PC-3 (cell line): ENCODE data around the gene MEF2B. TPM values are rescaled to one million over a fixed set of nuclear protein-coding genes. Genes with fewer than 3 reads are reported as not detected.

Experiments used
- ATAC-seq: fragments of 200-7000 bp; cut with Tn5 transposase; 2 replicates; pipeline ENCODE4 v1.9.1; 2020; ENCODE audit warnings: mild to moderate bottlenecking, moderate library complexity
- BruUV-seq: library from RNA; stranded (reverse); fragments of 400-500 nt; replicated peaks from 2 replicates; lab custom pipeline; 2021; lab: Mats Ljungman, UMichigan
- CTCF ChIA-PET: fragments of 300-600 bp; sonication (Branson Sonifier 250); formaldehyde crosslinking; loops from one replicate; lab custom pipeline; 2022; ENCODE audit warnings: antibody characterized with exemption; lab: Charles Lee
- POLR2A ChIA-PET: fragments of 300-600 bp; sonication (Branson Sonifier 250); formaldehyde crosslinking; loops from one replicate; lab custom pipeline; 2022; ENCODE audit warnings: antibody characterized with exemption; ENCODE audit not compliant: unreplicated experiment; lab: Charles Lee
- DNase-seq: peaks from one replicate; pipeline ENCODE4 v3.0.0-alpha.2; 2015
- H2AFZ ChIP-seq: fragments of 300-600 bp; sonication (generic); 2 replicates; pipeline ENCODE4 v1.6.0; 2016; ENCODE audit warnings: antibody characterized with exemption, low read length
- H3F3A ChIP-seq: fragments of 300-600 bp; sonication (generic); one replicate; pipeline ENCODE4 v1.6.0; 2017; ENCODE audit warnings: antibody characterized with exemption, low read length, control low read depth, mild to moderate bottlenecking; ENCODE audit not compliant: unreplicated experiment
- H3K27ac ChIP-seq: fragments of 300-600 bp; sonication (generic); 2 replicates; pipeline ENCODE4 v1.5.1; 2016; ENCODE audit warnings: mild to moderate bottlenecking, low read length
- H3K27me3 ChIP-seq: fragments of 300-600 bp; sonication (generic); 2 replicates; pipeline ENCODE4 v1.6.1; 2016; ENCODE audit warnings: low read length, mixed read lengths
- H3K36me3 ChIP-seq: fragments of 300-600 bp; sonication (generic); 2 replicates; pipeline ENCODE4 v1.6.1; 2016; ENCODE audit warnings: low read depth, mixed run types, low read length, mixed read lengths
- H3K4me1 ChIP-seq: fragments of 300-600 bp; sonication (generic); 2 replicates; pipeline ENCODE4 v1.5.1; 2016; ENCODE audit warnings: low read length; ENCODE audit not compliant: insufficient read depth
- H3K4me2 ChIP-seq: fragments of 300-600 bp; sonication (generic); 2 replicates; pipeline ENCODE4 v1.6.0; 2016; ENCODE audit warnings: low read length
- H3K4me3 ChIP-seq: fragments of 300-600 bp; sonication (generic); 2 replicates; pipeline ENCODE4 v1.5.1; 2016; ENCODE audit warnings: mild to moderate bottlenecking, low read length, mixed read lengths
- H3K79me2 ChIP-seq: fragments of 300-600 bp; sonication (generic); 2 replicates; pipeline ENCODE4 v1.6.1; 2017; ENCODE audit warnings: low read length, mixed read lengths
- H3K9ac ChIP-seq: fragments of 300-600 bp; sonication (generic); 2 replicates; pipeline ENCODE4 v1.6.0; 2016; ENCODE audit warnings: mild to moderate bottlenecking, low read length
- H3K9me2 ChIP-seq: fragments of 300-600 bp; sonication (generic); replicated peaks from 2 replicates; pipeline ENCODE4 v1.6.1; 2016; ENCODE audit warnings: mixed run types, low read length, mixed read lengths
- H3K9me3 ChIP-seq: fragments of 300-600 bp; sonication (generic); 2 replicates; pipeline ENCODE4 v1.6.1; 2016; ENCODE audit warnings: low read length, mixed read lengths
- H4K20me1 ChIP-seq: fragments of 300-600 bp; sonication (generic); 2 replicates; pipeline ENCODE4 v1.6.1; 2016; ENCODE audit warnings: low read length, mixed read lengths
- CTCF ChIP-seq: fragments of 300-600 bp; sonication (generic); conservative IDR thresholded peaks from 2 replicates; pipeline ENCODE4 v1.5.1; 2017; ENCODE audit warnings: antibody characterized with exemption, low read depth, mild to moderate bottlenecking, low read length
- EZH2 ChIP-seq: fragments of 300-600 bp; sonication (generic); IDR thresholded peaks from one replicate; pipeline ENCODE4 v1.6.1; 2017; ENCODE audit warnings: antibody characterized with exemption, mild to moderate bottlenecking, low read length; ENCODE audit not compliant: unreplicated experiment
- EZH2phosphoT487 ChIP-seq: fragments of 300-600 bp; sonication (generic); IDR thresholded peaks from 2 replicates; pipeline ENCODE4 v1.6.1; 2018; ENCODE audit warnings: mild to moderate bottlenecking, antibody characterized with exemption, low read length, borderline replicate concordance
- intact Hi-C: fragments of 100-400 bp; cut with micrococcal nuclease; formaldehyde crosslinking; loops from 2 replicates; pipeline ENCODE4 v1.9.0; 2023
- total RNA-seq: library from RNA; depleted of rRNA; stranded (reverse); fragments of >200 nt; gene quantifications from 2 replicates; pipeline ENCODE4 v1.2.3, GENCODE V29; 2014

The MEF2B gene
- total RNA-seq, 1 experiment from 2014 or later: 0.22 TPM

- H4K20me1 ChIP-seq: no peaks in the 10 kb centered on the region
- ATAC-seq (peak; percentile 83), DNase-seq (peak; percentile 36)
- H2AFZ ChIP-seq: no peak overlapping the region
- H3K9me3 ChIP-seq: no peaks in the 10 kb centered on the region
- H3K9me2 ChIP-seq: no peaks in the 10 kb centered on the region
- CTCF ChIA-PET: no interaction called here
- TF ChIP-seq EZH2 (no peak), CTCF (peak; percentile 26; the same call in 1 of the 2 replicates)
- no peaks in the 10 kb centered on the region for H3F3A ChIP-seq
- no peaks in the 10 kb centered on the region for H3K27me3 ChIP-seq
- H3K9ac ChIP-seq: no peak overlapping the region
- no peak overlapping the region for H3K4me2 ChIP-seq
- H3K27ac ChIP-seq: no peak overlapping the region
- H3K4me1 ChIP-seq: no peaks in the 10 kb centered on the region
- no peak overlapping the region for H3K4me3 ChIP-seq
- BruUV-seq: no TSS peak
- POLR2A ChIA-PET: no interaction called here
- intact Hi-C loops: no loop called here
- H3K79me2 ChIP-seq: no peaks in the 10 kb centered on the region
- H3K36me3 ChIP-seq: no peaks in the 10 kb centered on the region; the same call in 1 of the 2 replicates
Observed at GRCh38 chr19:19113040-19113626, 56.9 kb downstream of the MEF2B start.

GRCh38 chr19:19111967-19112580 lies 58.0 kb downstream of the MEF2B start:
- Histone ChIP-seq H3K9me2 (no peaks in the 10 kb centered on the region), H3K9me3 (no peaks in the 10 kb centered on the region), H3K36me3 (no peaks in the 10 kb centered on the region; the same call in 1 of the 2 replicates), H3K27me3 (no peaks in the 10 kb centered on the region), H3K79me2 (no peaks in the 10 kb centered on the region), H3K9ac (no peak overlapping the region), H3K4me1 (no peaks in the 10 kb centered on the region), H3K27ac (no peak overlapping the region), H2AFZ (no peak overlapping the region), H3K4me2 (no peak overlapping the region), H3K4me3 (no peak overlapping the region), H3F3A (no peaks in the 10 kb centered on the region), H4K20me1 (no peaks in the 10 kb centered on the region)
- no TSS peak for BruUV-seq
- POLR2A ChIA-PET: no interaction called here
- TF ChIP-seq CTCF: no peak
- no peak for TF ChIP-seq EZH2phosphoT487
- TF ChIP-seq EZH2: no peak
- ATAC-seq: no peak
- no peak for DNase-seq
- intact Hi-C loops: no loop called here
- CTCF ChIA-PET: no interaction called here

- H3K4me1 ChIP-seq: no peaks in the 10 kb centered on the region
- no peaks in the 10 kb centered on the region for H3K27me3 ChIP-seq
- no peaks in the 10 kb centered on the region for H4K20me1 ChIP-seq
- no peaks in the 10 kb centered on the region for H3K9me3 ChIP-seq
- no peak overlapping the region for H3K9ac ChIP-seq
- ATAC-seq (no peak), DNase-seq (no peak)
- no peaks in the 10 kb centered on the region for H3K79me2 ChIP-seq
- TF ChIP-seq CTCF: no peak
- no peak for TF ChIP-seq EZH2
- TF ChIP-seq EZH2phosphoT487: no peak
- no peak overlapping the region for H2AFZ ChIP-seq
- no peak overlapping the region for H3K27ac ChIP-seq
- intact Hi-C loops: no loop called here
- H3K36me3 ChIP-seq: no peaks in the 10 kb centered on the region; the same call in 1 of the 2 replicates
- H3K9me2 ChIP-seq: no peaks in the 10 kb centered on the region
- H3K4me2 ChIP-seq: no peak overlapping the region
- no peaks in the 10 kb centered on the region for H3F3A ChIP-seq
- no peak overlapping the region for H3K4me3 ChIP-seq
- CTCF ChIA-PET: no interaction called here
- no TSS peak for BruUV-seq
- POLR2A ChIA-PET: no interaction called here
Observed at GRCh38 chr19:19111136-19111835, 58.8 kb downstream of the MEF2B start.
